ENCODE results near the gene TMEM163. TPM values are rescaled to one million over a fixed set of nuclear protein-coding genes. Genes with fewer than 3 reads are reported as not detected.
A peak's percentile ranks its signal among the peaks of the same experiment; 100 is the strongest.

The TMEM163 gene
- total and polyA plus RNA-seq, 2 of the 13 experiments (the other 11 are each of a cell fraction or from before 2014, with no cell fraction given): 0.05 TPM; not detected in 1

GRCh38 chr2:134411828-134412638, 306.8 kb downstream of the TMEM163 start (continued):
- 0 out of 2 replicates have a peak, but pooled peaks have one; percentile 24 for TF ChIP-seq E2F5 (CRISPR knock-in tag; conservative IDR thresholded peaks at IDR 0.05)
- TF ChIP-seq ZBTB33 (CRISPR knock-in tag; IDR thresholded peaks at IDR 0.05): peak; percentile 55; the same call in 1 of the 2 replicates
- no peak for TF ChIP-seq SMAD1 (CRISPR knock-in tag; IDR thresholded peaks at IDR 0.05; ENCODE audit: borderline replicate concordance, low read depth)
- TF ChIP-seq NAIF1 (CRISPR knock-in tag; IDR thresholded peaks at IDR 0.05; ENCODE audit: borderline replicate concordance): 0 out of 2 replicates have a peak, but pooled peaks have one; percentile 38
- no peak for TF ChIP-seq E2F1 (CRISPR knock-in tag; IDR thresholded peaks at IDR 0.05)
- peak; percentile 82 for TF ChIP-seq BORCS8-MEF2B (CRISPR knock-in tag; IDR thresholded peaks at IDR 0.05)
- peak; percentile 84 for TF ChIP-seq FOSL2 (CRISPR knock-in tag; IDR thresholded peaks at IDR 0.05)
- TF ChIP-seq TRIM24 (CRISPR knock-in tag; IDR thresholded peaks at IDR 0.05): no peak
- peak; percentile 95; the same call in 1 of the 2 replicates for TF ChIP-seq ZSCAN5A (CRISPR knock-in tag; IDR thresholded peaks at IDR 0.05; ENCODE audit: borderline replicate concordance)
- no peak for TF ChIP-seq ZNF101 (CRISPR knock-in tag; IDR thresholded peaks at IDR 0.05; ENCODE audit: borderline replicate concordance, low read depth)
- peak; percentile 89; the same call in 1 of the 2 replicates for TF ChIP-seq ZNF556 (CRISPR knock-in tag; IDR thresholded peaks at IDR 0.05; ENCODE audit: borderline replicate concordance)
- peak; percentile 93 for TF ChIP-seq ZNF12 (CRISPR knock-in tag; IDR thresholded peaks at IDR 0.05)
- peak; percentile 90 for TF ChIP-seq RCOR2 (CRISPR knock-in tag; IDR thresholded peaks at IDR 0.05)
- TF ChIP-seq ZNF788 (CRISPR knock-in tag; IDR thresholded peaks at IDR 0.05; ENCODE audit: borderline replicate concordance): peak; percentile 93; the same call in 1 of the 2 replicates
- TF ChIP-seq PAX8 (CRISPR knock-in tag; IDR thresholded peaks at IDR 0.05; ENCODE audit: borderline replicate concordance): no peak
- no peak for TF ChIP-seq BCLAF1 (IDR thresholded peaks at IDR 0.05)
- peak; percentile 70 for TF ChIP-seq ZBTB25 (CRISPR knock-in tag; IDR thresholded peaks at IDR 0.05)
- no peak for TF ChIP-seq ZNF430 (CRISPR knock-in tag; IDR thresholded peaks at IDR 0.05)
- peak; percentile 79 for TF ChIP-seq POGZ (CRISPR knock-in tag; IDR thresholded peaks at IDR 0.05)

Measured in HepG2 (cell line).